HG02642 (cell line): ENCODE data around the gene AKR1C1.
"Not testable (repeated sequence)": the region's sequence is repeated elsewhere in the genome, so short reads cannot be mapped to it uniquely, and the experiment has no call there.

Experiments used
- ATAC-seq: cut with Tn5 transposase; IDR thresholded peaks from one replicate; pipeline ENCODE4 v1.9.1; 2021; ENCODE audit warnings: mild to moderate bottlenecking; ENCODE audit not compliant: unreplicated experiment, poor library complexity

Gene AKR1C1

GRCh38 chr10:4981722-4982471 lies 18.7 kb downstream of the AKR1C1 start:
- no peak for ATAC-seq

GRCh38 chr10:4982764-4983226 lies 19.6 kb downstream of the AKR1C1 start:
- ATAC-seq = no peak

- no peak for ATAC-seq
Measured at GRCh38 chr10:4983615-4984216, 20.5 kb downstream of the AKR1C1 start.

GRCh38 chr10:4984223-4984622 lies 21.0 kb downstream of the AKR1C1 start:
- no peak for ATAC-seq

GRCh38 chr10:4984971-4985594 lies 21.9 kb downstream of the AKR1C1 start:
- ATAC-seq = no peak

- not testable (repeated sequence) for ATAC-seq
Measured at GRCh38 chr10:4988000-4988641, 24.9 kb downstream of the AKR1C1 start.

- no peak for ATAC-seq
Measured at GRCh38 chr10:4990217-4990616, 27.0 kb downstream of the AKR1C1 start.

GRCh38 chr10:4991463-4991862 lies 28.2 kb downstream of the AKR1C1 start:
- ATAC-seq = not testable (repeated sequence)

- not testable (repeated sequence) for ATAC-seq
Measured at GRCh38 chr10:4992564-4992963, 29.3 kb downstream of the AKR1C1 start.

GRCh38 chr10:4994260-4994659 lies 31.0 kb downstream of the AKR1C1 start:
- ATAC-seq = not testable (repeated sequence)

- no peak for ATAC-seq
Measured at GRCh38 chr10:4998671-4999070, 35.5 kb downstream of the AKR1C1 start.

- no peak for ATAC-seq
Measured at GRCh38 chr10:5002013-5002727, 39.0 kb downstream of the AKR1C1 start.

GRCh38 chr10:5003127-5004029 lies 40.2 kb downstream of the AKR1C1 start, which contains the start of gene AKR1C2:
Gene AKR1C2 (minus strand): TSS chr10:5003857. CDS start chr10:5003835, 22 bp downstream.
- ATAC-seq = not testable (repeated sequence)

GRCh38 chr10:5004030-5004385 lies 40.8 kb downstream of the AKR1C1 start:
- ATAC-seq = not testable (repeated sequence)

GRCh38 chr10:5004501-5004900 lies 41.3 kb downstream of the AKR1C1 start:
- ATAC-seq = not testable (repeated sequence)

GRCh38 chr10:5008857-5009548 lies 45.8 kb downstream of the AKR1C1 start:
- not testable (repeated sequence) for ATAC-seq

- not testable (repeated sequence) for ATAC-seq
Measured at GRCh38 chr10:5010043-5010442, 46.8 kb downstream of the AKR1C1 start.

- not testable (repeated sequence) for ATAC-seq
Measured at GRCh38 chr10:5011392-5011791, 48.2 kb downstream of the AKR1C1 start.

- no peak for ATAC-seq
Measured at GRCh38 chr10:5012595-5012994, 49.4 kb downstream of the AKR1C1 start.
